ENCODE data around the gene NFE2L2.
"Not testable (repeated sequence)": the region's sequence is repeated elsewhere in the genome, so short reads cannot be mapped to it uniquely, and the experiment has no call there.

Gene NFE2L2

GRCh38 chr2:177237932-177238331, 26.6 kb downstream of the NFE2L2 start:
- no peak for DNase-seq (ENCODE audit: low read depth)

DNA sequence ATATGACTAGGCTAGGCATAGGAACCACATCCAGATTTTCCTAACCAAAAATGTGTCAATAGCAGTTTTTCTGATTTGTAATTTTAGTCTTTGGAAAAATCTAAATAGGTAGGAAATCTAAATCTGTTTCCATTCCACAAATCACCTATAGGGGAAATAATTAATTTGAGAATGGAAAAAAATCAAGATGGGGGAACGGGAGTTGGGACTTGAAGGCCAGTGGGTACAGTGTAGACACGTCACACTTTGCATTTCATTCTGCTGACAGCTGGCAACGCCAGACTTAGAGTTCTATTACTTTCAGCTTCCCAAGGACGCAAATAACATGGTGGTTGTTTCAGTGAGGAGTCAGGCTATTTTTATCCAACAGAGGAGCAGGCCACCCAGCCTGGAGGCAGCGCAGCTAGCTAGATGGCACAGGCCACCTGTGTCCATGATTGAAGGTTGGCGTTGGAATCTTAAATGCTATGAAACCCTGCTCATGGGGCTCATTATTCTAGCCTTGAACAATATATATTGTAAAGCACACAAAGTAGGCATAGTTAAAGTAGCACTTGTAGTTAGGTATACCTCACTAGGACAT, 28.6 kb downstream of the NFE2L2 start:
- DNase-seq (ENCODE audit: low read depth), result no peak

GRCh38 chr2:177234267-177234666, 30.3 kb downstream of the NFE2L2 start:
- DNase-seq (ENCODE audit: low read depth), result no peak

DNA sequence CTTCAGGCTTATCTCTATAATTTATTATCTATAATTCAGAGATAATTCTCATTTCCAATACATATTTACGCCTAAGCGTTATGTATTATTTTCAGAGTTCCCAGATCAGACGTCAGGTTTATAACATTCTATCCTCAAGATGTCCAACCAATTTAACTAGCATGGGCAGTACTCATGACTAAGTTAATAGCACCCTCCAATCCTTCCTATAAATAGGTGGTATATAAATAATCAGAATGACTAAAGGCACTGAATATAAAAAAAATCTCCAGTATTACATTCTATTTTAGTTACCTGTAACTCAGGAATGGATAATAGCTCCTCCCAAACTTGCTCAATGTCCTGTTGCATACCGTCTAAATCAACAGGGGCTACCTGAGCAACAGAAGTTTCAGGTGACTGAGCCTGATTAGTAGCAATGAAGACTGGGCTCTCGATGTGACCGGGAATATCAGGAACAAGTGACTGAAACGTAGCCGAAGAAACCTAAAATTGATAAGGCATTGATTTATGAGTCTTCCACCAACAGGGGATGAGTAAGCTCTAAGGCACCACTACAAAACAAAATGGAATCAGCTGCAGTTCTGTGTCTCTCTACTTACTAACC, 32.3 kb downstream of the NFE2L2 start:
- no peak for DNase-seq (ENCODE audit: low read depth)

- DNase-seq (ENCODE audit: low read depth), result no peak
Observed at GRCh38 chr2:177231270-177231669, 33.3 kb downstream of the NFE2L2 start.

GRCh38 chr2:177229442-177230242, 34.9 kb downstream of the NFE2L2 start:
- DNase-seq (ENCODE audit: low read depth), result no peak

DNA sequence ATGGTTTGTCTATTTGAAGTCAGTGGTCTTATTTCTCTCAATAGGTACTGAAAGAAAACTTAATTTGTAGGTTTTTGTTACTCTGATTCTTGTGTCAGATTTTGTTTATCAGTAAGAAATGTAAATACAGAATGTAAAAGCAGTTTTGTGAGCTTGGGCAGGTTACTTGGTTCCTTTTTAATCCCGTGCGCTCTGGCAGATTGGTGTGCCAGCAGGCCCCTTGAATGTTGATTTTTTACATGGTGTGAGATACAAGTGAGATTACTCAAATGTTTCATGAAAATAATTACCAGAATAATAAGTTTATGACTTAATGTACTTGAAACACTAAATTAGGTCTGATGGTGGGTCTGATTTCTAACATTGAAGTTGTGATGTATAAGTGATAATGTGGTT, 38.6 kb downstream of the NFE2L2 start:
- no peak for DNase-seq (ENCODE audit: low read depth)

GRCh38 chr2:177223436-177223835, 41.1 kb downstream of the NFE2L2 start:
- not testable (repeated sequence) for DNase-seq (ENCODE audit: low read depth)

GRCh38 chr2:177221970-177222369, 42.6 kb downstream of the NFE2L2 start:
- no peak for DNase-seq (ENCODE audit: low read depth)

DNA sequence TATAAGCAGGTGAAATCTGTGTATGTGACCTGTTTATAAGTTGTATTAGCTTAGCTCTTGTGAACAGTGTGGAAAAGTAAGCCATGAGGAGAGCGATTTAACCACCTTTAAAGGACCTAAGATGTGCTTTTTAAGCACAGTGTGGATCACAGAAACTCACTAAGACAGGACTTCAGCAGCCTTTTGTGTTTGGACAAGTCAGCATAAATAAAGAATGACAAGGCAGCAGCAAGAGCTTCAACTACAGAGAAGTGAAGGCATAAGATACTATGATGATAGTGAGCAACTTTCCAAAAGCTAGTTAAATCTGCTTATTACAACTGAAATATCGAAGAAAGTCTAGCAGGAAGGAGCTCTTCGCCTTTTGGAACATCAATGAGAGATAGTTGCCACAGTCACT, 43.0 kb downstream of the NFE2L2 start:
- no peak for DNase-seq (ENCODE audit: low read depth)

DNA sequence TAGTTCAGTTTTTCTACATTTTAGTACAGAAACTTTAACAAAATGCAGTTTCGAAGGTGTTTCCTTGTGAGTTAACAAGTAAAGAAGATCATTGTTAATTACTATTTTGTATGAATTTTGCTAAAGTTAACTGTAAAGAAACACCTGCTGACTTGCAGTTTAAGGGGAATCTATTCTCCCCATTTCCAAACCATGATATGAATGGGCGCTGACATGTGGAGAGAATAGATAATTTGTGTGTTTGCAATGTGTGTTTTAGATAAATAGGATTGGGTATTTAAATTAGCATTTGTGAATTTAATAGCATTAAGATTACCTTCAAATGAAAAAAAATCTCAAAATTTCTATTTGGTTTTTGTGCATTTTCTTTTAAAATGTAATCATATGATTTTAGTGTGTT, 44.7 kb downstream of the NFE2L2 start:
- not testable (repeated sequence) for DNase-seq (ENCODE audit: low read depth)

- DNase-seq (ENCODE audit: low read depth), result no peak
Observed at GRCh38 chr2:177217247-177217843, 47.2 kb downstream of the NFE2L2 start.

DNA sequence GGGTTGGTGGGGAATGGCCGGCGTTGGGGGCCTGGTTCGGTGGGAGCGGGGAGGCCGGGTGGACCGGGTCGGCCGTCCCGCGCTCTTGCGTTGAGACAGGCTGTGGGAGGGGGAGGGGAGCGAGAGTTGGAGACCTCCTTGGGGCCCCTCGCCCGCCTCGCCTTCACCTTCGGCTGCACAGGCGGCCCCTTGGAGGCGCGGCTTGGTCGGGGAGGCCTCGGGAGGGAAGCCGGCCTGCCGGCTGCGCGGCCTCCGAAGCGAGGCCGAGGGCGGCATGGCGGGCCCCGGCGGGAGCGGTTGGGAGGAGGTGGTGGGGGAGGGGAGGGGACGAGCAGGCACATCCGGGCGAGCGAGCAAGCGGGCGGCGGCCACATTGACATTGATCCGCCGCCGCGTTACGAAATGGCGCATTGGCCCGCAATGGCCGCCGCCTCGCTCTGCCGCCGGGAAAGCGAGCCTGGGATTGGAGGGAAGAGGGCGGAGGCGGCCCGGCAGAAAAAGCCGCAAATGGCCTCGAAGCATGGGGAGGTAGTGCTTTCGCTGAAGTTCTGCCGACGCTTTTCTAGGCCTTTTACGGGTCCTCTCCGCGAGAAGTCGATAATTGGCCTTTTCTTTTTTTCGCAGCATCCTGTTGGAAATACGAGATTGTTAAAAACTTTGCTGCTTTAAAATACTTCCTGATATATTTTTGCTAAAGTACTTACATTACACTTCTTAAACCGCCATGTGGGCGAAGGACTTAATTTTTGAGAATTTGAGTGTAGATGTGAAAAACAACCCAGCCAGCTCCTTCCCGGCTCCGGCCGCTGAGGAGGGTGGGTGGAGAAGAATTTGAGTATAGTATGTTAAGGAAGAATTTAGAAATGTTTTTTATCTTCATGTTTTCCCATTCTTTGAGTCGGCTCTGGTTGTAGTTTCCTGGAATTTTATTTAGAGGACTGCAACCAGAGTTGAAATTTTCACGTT, 51.4 kb downstream of the NFE2L2 start:
- DNase-seq (ENCODE audit: low read depth), result peak; percentile 51

- peak; percentile 87 for DNase-seq (ENCODE audit: low read depth)
Observed at GRCh38 chr2:177212106-177212890, 52.2 kb downstream of the NFE2L2 start, which contains the start of gene HNRNPA3. Gene HNRNPA3 (plus strand): TSS chr2:177212794. CDS start chr2:177212800, 6 bp downstream.

GRCh38 chr2:177211576-177212105, 52.9 kb downstream of the NFE2L2 start:
- DNase-seq (ENCODE audit: low read depth), result no peak

GRCh38 chr2:177211169-177211568, 53.4 kb downstream of the NFE2L2 start:
- DNase-seq (ENCODE audit: low read depth), result no peak

- DNase-seq (ENCODE audit: low read depth), result no peak
Observed at GRCh38 chr2:177207101-177207500, 57.4 kb downstream of the NFE2L2 start.

- no peak for DNase-seq (ENCODE audit: low read depth)
Observed at GRCh38 chr2:177204417-177204816, 60.1 kb downstream of the NFE2L2 start.

- no peak for DNase-seq (ENCODE audit: low read depth)
Observed at GRCh38 chr2:177201919-177202346, 62.6 kb downstream of the NFE2L2 start.

DNA sequence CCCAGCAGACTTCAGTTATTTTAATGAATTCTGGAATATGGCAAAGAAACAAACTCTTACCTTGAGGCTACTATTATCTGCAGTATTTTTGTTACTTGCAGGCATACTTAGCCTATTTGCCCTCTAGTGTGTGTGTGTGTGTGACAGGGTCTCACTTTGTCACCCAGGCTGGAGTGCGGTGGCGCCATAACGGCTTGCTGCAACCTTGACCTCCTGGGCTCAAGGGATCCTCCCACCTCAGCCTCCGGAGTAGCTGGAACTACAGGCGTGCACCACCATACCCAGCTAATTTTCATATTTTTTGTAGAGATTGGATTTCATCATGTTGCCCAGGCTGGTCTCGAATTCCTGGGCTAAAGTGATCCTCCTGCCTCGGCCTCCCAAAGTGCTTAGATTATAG, 64.1 kb downstream of the NFE2L2 start:
- DNase-seq (ENCODE audit: low read depth), result not testable (repeated sequence)

Data from HS-27A (cell line).